Stimulated activated effector memory CD8-positive, alpha-beta T cell treated with anti-CD3 and anti-CD28 coated beads, Interleukin-12 subunit alpha, Interleukin-12 subunit beta, amount 100 ng/mL, for 72 hours (primary cell): Measurements from ENCODE around the gene MTFMT.

ENCODE experiments used
- ATAC-seq: fragments of 150-1000 bp; cut with Tn5 transposase; 2 replicates; pipeline ENCODE4 v1.10.0; 2021
- DNase-seq, 2 donors: peaks; one replicate each; pipeline ENCODE4 v3.0.0; 2021 to 2022; ENCODE audit warnings: low spot score in 2 of 2
- H3K27ac Mint-ChIP-seq: one replicate; pipeline ENCODE4 v1.8.0; 2022; ENCODE audit warnings: mild to moderate bottlenecking, mixed read lengths
- H3K36me3 Mint-ChIP-seq: one replicate; pipeline ENCODE4 v1.8.0; 2022; ENCODE audit warnings: mild to moderate bottlenecking, mixed read lengths
- H3K4me1 Mint-ChIP-seq: one replicate; pipeline ENCODE4 v1.8.0; 2022; ENCODE audit warnings: mixed read lengths
- H3K4me3 Mint-ChIP-seq: one replicate; pipeline ENCODE4 v1.8.0; 2022; ENCODE audit warnings: mild to moderate bottlenecking, mixed read lengths
- H3K9me3 Mint-ChIP-seq: one replicate; pipeline ENCODE4 v1.8.0; 2022; ENCODE audit warnings: mixed read lengths

The MTFMT gene

DNA sequence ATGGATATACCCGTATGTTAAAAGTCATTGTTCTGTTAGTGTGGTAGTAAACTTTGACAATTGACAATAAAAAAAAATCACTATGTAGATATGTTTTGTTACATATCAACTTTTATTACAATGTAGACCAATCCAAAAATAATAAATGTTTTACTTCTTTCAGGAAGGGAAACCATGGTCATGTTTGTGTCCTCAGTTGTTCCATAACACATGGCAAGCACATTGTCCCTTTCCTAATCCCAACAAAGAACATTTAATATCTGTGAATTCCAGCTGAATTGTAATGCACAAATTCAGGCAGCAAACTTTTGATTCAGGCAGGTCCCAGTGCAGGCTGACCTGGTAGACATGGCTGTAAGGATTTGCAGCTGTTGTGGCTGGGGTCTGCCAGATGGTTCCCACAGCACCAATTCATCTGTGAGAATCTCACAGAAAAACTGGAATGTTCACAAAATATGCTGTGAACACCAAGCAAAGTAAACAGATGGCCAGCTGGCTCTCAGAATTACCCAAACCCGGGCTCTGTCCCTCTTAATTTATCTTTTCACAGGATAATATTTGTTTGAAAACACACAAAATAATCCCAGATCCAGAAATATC is 37.8 kb downstream of the MTFMT start:
- H3K27ac Mint-ChIP-seq: no peak overlapping the region
- peaks cover 40% of the 10 kb centered on the region for H3K4me1 Mint-ChIP-seq
- DNase-seq: no peak
- ATAC-seq: no peak
- H3K4me3 Mint-ChIP-seq: no peak overlapping the region
- H3K36me3 Mint-ChIP-seq: peaks cover 26% of the 10 kb centered on the region
- H3K9me3 Mint-ChIP-seq: no peaks in the 10 kb centered on the region

DNA sequence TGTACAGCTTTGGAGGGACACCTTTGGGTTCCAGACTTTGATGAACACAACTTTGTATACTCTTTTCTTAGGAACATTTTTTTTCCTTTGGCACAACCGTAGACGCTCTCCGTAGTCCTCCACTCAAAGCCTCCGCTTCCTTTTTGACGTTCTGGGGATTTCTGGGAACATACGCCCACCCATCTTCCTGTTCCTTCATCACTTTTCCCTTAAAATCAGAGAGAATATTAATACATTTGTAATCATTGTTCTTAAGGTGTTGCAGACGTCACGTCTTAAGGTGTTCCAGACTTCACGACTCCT is 39.3 kb downstream of the MTFMT start:
- peaks cover 47% of the 10 kb centered on the region for H3K4me1 Mint-ChIP-seq
- H3K27ac Mint-ChIP-seq: peak overlapping the region; percentile 94
- H3K4me3 Mint-ChIP-seq: peak overlapping the region; percentile 92
- peaks cover 26% of the 10 kb centered on the region for H3K36me3 Mint-ChIP-seq
- DNase-seq: no peak
- no peaks in the 10 kb centered on the region for H3K9me3 Mint-ChIP-seq
- ATAC-seq: no peak

DNA sequence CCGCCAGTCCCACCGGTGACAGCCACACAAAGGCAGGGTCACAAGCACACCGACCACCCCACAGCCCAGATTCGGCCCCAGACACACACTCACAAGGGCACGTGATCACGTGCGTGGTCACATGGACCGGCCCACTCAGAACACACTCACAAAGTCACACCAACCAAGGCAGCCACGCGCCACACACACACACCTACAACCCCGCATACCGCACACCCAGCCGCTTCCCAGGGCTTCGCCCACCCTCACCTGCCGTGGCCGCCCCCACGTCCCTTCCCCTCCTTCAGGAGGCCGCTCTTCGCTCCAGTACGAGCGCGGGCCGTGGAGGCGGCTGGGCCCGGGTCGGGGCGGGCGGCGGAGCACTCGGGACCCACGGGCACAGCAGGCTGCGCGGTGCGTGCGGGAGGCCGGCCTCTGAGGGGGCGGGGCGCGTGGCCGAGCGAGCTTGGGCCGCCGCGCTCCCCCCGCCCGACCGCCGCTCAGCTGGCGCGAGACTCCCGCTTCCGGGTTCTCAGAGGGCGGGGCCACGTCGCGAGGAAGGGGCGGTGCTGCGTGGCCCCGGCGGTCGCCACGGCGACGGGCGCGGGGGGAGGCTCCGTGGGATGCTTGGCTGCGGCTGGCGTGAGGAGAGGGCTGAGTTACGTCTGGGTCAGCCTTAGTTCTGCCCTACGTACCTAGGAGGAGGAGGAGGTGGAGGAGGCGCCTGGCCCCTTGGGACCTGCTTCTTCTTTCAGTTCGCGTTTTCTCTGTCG is 39.8 kb downstream of the MTFMT start, which contains the start of gene SPG21:
SPG21 (minus strand) TSS at position 499 of the 752 bp plus-strand sequence. CDS start 6,345 bp downstream, outside the sequence.
- peaks cover 28% of the 10 kb centered on the region for H3K36me3 Mint-ChIP-seq
- H3K27ac Mint-ChIP-seq: peak within 1 kb of the TSS; percentile 94
- DNase-seq (peak; percentile 92 to 97), ATAC-seq (peak; percentile 98)
- H3K4me3 Mint-ChIP-seq: peak within 1 kb of the TSS; percentile 92
- peaks cover 48% of the 10 kb centered on the region for H3K4me1 Mint-ChIP-seq
- H3K9me3 Mint-ChIP-seq: no peaks in the 10 kb centered on the region

DNA sequence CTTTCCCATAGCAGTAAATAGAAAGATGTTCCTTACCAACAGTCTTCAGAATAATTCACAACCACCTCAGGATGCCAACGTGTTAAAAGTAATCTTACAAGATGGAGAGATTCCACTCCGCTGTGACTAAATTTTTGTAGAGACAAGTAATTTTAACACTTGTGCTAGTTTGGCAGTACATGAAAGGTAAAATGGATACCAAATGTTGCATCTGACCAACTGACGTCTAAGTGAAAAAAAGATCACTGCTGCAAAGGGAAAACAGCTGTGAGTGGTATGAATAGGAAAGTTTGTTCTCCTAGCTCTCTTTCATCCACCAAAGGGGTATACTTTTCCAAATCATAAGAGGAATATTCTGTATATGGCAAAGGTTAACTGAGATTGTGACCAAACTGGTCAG is 42.3 kb downstream of the MTFMT start:
- peaks cover 51% of the 10 kb centered on the region for H3K4me1 Mint-ChIP-seq
- H3K27ac Mint-ChIP-seq: no peak overlapping the region
- H3K9me3 Mint-ChIP-seq: no peaks in the 10 kb centered on the region
- DNase-seq (no peak), ATAC-seq (no peak)
- H3K4me3 Mint-ChIP-seq: no peak overlapping the region
- peaks cover 47% of the 10 kb centered on the region for H3K36me3 Mint-ChIP-seq

DNA sequence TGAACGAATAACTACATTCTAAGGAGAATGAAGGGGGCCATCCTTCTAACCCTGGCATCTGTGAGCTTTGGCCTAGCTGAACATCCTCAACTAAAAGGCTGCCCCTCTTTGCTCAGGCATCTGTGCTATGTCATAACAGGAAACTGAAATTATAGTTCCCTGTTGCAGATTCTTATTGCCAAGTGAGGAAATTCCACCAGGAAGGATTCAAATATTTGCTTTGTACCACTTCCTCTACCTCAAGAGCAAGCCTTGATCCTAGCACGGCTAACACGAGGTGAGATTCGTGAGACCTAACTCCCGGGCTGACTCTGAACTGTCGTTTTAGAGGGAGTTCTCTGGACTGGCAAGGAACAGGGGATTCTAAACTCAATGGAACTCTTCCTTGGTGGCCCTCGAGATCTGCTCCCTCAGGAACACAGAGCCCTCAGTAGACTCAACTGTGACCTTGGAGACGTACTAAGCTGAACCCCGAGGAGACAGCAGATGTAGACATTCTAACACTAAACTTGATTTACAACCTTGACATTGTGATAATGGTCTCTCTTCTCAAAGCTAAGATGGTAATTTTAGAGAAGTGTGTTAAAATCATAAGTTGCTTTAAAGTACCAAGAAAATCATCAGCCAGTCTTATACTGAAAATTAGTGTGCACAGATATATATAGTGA is 43.9 kb downstream of the MTFMT start:
- peaks cover 60% of the 10 kb centered on the region for H3K36me3 Mint-ChIP-seq
- ATAC-seq (no peak), DNase-seq (no peak)
- no peak overlapping the region for H3K4me3 Mint-ChIP-seq
- H3K4me1 Mint-ChIP-seq: peaks cover 46% of the 10 kb centered on the region
- peak overlapping the region; percentile 54 for H3K27ac Mint-ChIP-seq
- no peaks in the 10 kb centered on the region for H3K9me3 Mint-ChIP-seq

DNA sequence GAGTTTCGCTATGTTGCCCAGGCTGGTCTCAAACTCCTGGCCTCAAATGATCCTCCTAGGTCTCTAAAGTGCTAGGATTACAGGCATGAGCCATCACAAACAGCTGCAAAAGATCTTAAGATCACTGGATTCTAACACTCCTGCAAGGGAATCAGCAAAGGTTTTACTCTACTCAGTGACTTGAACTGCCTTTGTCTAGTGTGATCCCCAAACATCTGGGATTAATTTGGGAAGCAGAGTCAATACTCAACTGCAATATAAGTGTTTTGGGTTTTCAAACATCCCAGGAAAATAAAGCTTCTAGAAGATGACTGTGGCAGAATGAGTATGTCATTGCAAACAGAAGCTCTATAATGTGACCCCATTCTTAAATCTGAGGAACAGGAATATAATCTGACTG is 47.0 kb downstream of the MTFMT start:
- DNase-seq: no peak
- ATAC-seq: no peak
- H3K9me3 Mint-ChIP-seq: no peaks in the 10 kb centered on the region
- no peak overlapping the region for H3K4me3 Mint-ChIP-seq
- H3K36me3 Mint-ChIP-seq: peaks cover 74% of the 10 kb centered on the region
- peaks cover 22% of the 10 kb centered on the region for H3K4me1 Mint-ChIP-seq
- H3K27ac Mint-ChIP-seq: no peak overlapping the region

DNA sequence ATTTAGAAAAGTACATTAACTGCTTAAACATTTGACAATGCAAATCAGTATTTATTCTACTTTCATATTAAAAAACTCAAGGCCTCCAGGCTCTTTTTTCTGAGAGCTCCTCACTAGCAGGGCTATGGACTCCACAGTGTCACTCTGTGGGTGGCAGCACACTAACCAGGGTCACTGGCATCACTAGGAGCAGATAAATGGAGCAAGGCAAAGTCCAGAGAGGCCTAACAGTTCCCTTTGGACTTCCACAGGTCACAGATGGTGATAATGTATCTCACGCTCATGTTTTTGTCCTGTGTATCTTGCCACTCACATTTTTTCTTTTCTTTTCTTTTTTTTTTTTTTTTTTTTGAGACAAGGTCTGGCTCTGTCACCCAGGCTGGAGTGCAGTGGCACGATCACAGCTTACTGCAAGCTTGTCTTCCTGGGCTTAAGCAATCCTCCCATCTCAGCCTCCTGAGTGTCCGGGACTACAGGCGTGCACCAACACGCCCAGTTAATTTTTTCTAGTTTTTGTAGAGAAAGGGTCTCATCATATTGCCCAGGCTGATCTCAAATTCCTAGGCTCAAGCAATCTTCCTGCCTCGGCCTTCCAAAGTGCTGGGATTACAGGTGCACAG is 47.5 kb downstream of the MTFMT start:
- no peak for ATAC-seq
- H3K36me3 Mint-ChIP-seq: peaks cover 74% of the 10 kb centered on the region
- H3K4me3 Mint-ChIP-seq: no peak overlapping the region
- H3K27ac Mint-ChIP-seq: no peak overlapping the region
- no peak for DNase-seq
- H3K9me3 Mint-ChIP-seq: no peaks in the 10 kb centered on the region
- H3K4me1 Mint-ChIP-seq: peaks cover 18% of the 10 kb centered on the region

DNA sequence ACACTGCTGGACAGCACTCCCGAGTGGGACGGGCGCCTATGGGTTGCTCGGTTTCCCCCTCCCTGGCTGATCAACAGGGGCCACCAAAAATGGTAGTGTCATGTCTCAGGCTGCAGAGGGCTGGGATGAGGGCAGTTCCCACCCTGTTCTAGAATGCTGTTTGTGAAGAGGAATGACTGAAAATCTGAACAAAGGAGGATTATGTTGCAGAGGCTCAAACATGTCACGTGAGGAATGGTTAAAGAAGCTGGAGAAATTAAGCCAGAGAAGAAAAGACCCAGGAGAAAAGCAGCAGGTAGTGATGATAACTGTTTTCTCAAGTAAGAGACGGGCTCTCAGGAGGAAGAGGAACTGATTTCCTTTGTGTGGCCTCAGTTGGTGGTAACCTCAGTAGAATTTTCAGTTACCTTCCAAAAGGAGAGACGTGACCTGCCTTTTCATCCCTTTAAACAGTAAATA is 50.2 kb downstream of the MTFMT start:
- H3K36me3 Mint-ChIP-seq: peaks cover 95% of the 10 kb centered on the region
- peaks cover 9% of the 10 kb centered on the region for H3K4me1 Mint-ChIP-seq
- ATAC-seq (no peak), DNase-seq (no peak)
- H3K4me3 Mint-ChIP-seq: no peak overlapping the region
- peak overlapping the region; percentile 5 for H3K27ac Mint-ChIP-seq
- no peaks in the 10 kb centered on the region for H3K9me3 Mint-ChIP-seq

DNA sequence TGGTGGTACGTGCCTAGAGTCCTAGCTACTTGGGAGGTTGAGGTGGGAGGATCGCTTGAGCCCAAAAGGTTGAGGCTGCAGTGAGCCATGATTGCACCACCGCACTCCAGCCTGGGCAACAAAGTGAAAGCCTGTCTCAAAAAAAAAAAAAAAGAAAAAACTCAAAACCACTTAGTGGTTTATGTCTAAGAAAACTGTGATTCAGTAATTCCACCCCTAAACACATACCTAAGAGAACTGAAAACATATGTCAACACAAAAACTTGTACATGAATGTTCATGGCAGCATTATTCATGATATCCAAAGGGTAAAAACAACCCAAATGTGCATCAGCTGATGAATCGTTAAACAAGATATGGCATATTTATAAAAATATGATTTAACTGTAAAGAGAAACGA is 54.0 kb downstream of the MTFMT start:
- no peak for DNase-seq
- no peaks in the 10 kb centered on the region for H3K9me3 Mint-ChIP-seq
- H3K4me1 Mint-ChIP-seq: peaks cover 4% of the 10 kb centered on the region
- H3K27ac Mint-ChIP-seq: peak overlapping the region; percentile 56
- no peak overlapping the region for H3K4me3 Mint-ChIP-seq
- ATAC-seq: peak; percentile 68
- peaks cover 100% of the 10 kb centered on the region for H3K36me3 Mint-ChIP-seq

DNA sequence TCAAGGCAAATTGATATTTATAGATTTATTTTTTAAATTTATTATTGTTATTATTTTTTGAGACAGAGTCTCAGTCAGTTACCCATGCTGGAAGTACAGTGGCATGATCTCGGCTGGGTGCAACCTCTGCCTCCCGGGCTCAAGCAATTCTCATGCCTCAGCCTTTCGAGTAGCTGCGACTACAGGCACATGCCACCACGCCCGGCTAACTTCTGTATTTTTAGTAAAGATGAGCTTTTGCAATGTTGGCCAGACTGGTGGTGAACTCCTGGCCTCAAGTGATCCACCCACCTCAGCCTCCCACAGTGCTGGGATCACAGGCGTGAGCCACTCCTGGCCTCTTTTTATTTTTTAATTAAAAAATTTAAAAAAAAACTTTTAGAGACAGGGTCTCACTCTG is 58.7 kb downstream of the MTFMT start:
- Mint-ChIP-seq H3K27ac (no peak overlapping the region), H3K4me3 (no peak overlapping the region), H3K9me3 (no peaks in the 10 kb centered on the region), H3K36me3 (peaks cover 98% of the 10 kb centered on the region), H3K4me1 (peaks cover 3% of the 10 kb centered on the region)
- DNase-seq (peak in 1 of 2 donors; percentile 38), ATAC-seq (no peak)

DNA sequence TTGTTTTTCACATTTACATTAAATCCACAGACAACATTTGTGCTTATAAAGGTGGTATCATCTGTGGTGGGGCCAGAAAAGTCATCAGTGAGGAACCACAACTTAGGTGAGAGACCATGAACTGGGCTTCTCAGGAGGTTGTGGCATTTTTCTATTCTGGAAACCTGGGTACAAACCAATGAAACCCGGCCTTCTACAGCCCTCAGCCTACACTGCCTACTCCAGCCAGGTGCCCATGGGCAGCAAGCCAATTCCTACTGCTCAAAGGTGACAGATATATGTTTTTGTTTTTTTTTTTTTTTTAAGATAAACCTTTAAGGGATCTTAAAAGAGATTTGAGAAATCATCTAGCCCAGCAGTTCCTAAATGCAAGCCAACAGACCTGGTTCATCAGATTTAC is 60.0 kb downstream of the MTFMT start:
- peaks cover 98% of the 10 kb centered on the region for H3K36me3 Mint-ChIP-seq
- ATAC-seq: no peak
- peak in 1 of 2 donors; percentile 3 for DNase-seq
- no peaks in the 10 kb centered on the region for H3K9me3 Mint-ChIP-seq
- no peak overlapping the region for H3K27ac Mint-ChIP-seq
- no peak overlapping the region for H3K4me3 Mint-ChIP-seq
- H3K4me1 Mint-ChIP-seq: no peaks in the 10 kb centered on the region

DNA sequence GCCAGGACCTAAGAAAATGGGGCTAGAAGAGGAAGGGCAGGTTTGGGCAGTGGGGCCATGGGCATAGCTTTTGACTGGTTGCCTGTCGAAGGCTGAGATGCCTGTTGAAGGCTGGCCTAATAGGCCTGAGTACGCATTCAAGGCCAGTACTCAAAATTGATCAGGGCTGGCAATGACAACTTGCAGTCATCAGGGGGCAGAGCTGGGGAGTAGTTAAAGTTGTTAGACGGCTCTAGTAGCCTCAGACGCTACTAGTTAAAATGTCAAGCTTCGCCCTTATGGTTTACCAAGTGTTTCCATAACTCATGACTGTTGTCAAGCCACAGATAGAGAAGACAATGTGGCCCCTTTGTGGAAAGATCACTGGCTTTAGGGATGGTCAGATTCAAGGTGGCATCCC is 68.4 kb downstream of the MTFMT start:
- peaks cover 100% of the 10 kb centered on the region for H3K36me3 Mint-ChIP-seq

DNA sequence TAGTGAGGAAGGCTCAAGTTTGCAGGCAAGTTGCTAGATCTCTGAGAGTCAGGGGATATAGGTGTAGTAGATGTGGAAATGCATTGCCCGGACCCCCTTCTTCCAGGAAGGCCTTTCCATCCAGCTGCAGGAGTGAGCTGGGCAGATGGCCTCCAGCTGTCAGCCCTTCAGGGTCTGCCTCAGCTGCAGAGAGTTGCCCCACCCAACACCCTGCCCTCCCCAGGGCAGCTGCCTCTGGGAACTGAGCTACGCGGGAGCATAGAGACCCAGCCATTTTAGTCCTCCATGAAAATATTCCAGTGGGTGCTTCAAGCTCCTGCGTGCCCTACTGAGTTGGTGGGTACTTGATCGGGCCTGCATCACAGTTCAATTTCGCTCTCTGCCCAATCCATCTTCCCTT is 69.3 kb downstream of the MTFMT start:
- no peak overlapping the region for H3K4me3 Mint-ChIP-seq
- H3K4me1 Mint-ChIP-seq: no peaks in the 10 kb centered on the region
- peaks cover 100% of the 10 kb centered on the region for H3K36me3 Mint-ChIP-seq
- H3K9me3 Mint-ChIP-seq: no peaks in the 10 kb centered on the region
- ATAC-seq (no peak), DNase-seq (no peak)
- H3K27ac Mint-ChIP-seq: peak overlapping the region; percentile 17

More for the DNA sequence above, 68.4 kb downstream of the MTFMT start:
- Mint-ChIP-seq H3K4me1 (no peaks in the 10 kb centered on the region), H3K27ac (peak overlapping the region; percentile 17), H3K4me3 (no peak overlapping the region), H3K9me3 (no peaks in the 10 kb centered on the region)
- ATAC-seq (no peak), DNase-seq (peak in 1 of 2 donors; percentile 7)

DNA sequence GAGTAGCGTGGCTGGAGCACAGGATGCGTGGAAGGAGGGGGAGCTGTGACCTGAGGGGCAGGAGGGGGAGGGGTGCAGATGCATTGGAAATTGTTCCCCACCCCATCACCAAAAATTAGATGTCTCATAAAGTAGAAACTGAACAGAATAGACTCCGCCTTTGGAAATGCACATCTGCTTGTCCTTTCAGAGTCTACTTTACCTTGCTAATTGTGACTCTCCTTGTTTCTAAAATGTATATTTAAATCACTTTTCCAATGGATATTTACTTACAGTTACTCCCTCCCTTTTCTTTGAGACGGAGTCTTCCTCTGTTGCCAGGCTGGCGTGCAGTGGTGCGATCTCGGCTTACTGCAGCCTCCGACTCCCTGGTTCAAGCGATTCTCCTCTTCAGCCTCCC is 70.3 kb downstream of the MTFMT start:
- Mint-ChIP-seq H3K4me1 (peaks cover 9% of the 10 kb centered on the region), H3K9me3 (no peaks in the 10 kb centered on the region), H3K36me3 (peaks cover 93% of the 10 kb centered on the region), H3K27ac (peak overlapping the region; percentile 34), H3K4me3 (no peak overlapping the region)
- DNase-seq (peak in 1 of 2 donors; percentile 18), ATAC-seq (no peak)

DNA sequence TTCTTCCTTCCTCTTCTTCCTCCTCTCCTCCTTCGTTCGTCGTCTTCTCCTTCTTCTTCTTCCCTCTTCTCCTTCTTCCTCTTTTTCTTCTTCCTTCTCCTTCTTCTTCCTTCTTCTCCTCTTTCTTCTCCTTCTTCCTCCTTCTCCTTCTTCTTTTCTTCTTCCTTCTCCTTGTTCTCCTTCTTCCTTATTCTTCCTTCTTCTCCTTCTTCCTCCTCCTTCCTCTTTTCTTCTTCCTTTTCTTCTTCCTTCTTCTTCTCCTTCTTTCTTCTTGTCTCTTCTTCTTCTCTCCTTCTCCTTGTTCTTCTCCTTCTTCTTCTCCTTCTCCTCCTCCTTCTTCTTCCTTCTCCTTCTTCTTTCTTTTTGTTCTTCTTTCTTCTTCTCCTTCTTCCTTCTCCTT is 75.0 kb downstream of the MTFMT start:
- Mint-ChIP-seq H3K4me3 (no peak overlapping the region), H3K36me3 (peaks cover 60% of the 10 kb centered on the region), H3K27ac (peak overlapping the region; percentile 93), H3K4me1 (peaks cover 39% of the 10 kb centered on the region), H3K9me3 (no peaks in the 10 kb centered on the region)
- ATAC-seq: no peak
- no peak for DNase-seq
